Prostate gland (tissue), 2 donors: ENCODE data around the gene WDR31.

ENCODE experiments used
- POLR2A ChIP-seq: fragments of 450-650 bp; IDR thresholded peaks from one replicate; pipeline ENCODE4 v1.6.1; 2016; ENCODE audit warnings: antibody characterized with exemption, mild to moderate bottlenecking
- POLR2AphosphoS5 ChIP-seq: sonication (generic); formaldehyde crosslinking; IDR thresholded peaks from one replicate; pipeline ENCODE4 v1.6.1; 2017; ENCODE audit warnings: antibody characterized with exemption
- TF ChIP-seq, protein P1 (sequence below), 4 experiments: fragments of 200-600 bp in 2 of 4; fragments of 450-650 bp in 2 of 4; sonication (generic) in 2 of 4; IDR thresholded peaks; 1 replicate in 3 of 4; 2 replicates in 1 of 4; pipeline ENCODE4 v1.5.1; 2016 to 2019; ENCODE audit warnings: antibody characterized with exemption in 4 of 4, mild to moderate bottlenecking in 2 of 4, moderate library complexity in 2 of 4

DNA sequence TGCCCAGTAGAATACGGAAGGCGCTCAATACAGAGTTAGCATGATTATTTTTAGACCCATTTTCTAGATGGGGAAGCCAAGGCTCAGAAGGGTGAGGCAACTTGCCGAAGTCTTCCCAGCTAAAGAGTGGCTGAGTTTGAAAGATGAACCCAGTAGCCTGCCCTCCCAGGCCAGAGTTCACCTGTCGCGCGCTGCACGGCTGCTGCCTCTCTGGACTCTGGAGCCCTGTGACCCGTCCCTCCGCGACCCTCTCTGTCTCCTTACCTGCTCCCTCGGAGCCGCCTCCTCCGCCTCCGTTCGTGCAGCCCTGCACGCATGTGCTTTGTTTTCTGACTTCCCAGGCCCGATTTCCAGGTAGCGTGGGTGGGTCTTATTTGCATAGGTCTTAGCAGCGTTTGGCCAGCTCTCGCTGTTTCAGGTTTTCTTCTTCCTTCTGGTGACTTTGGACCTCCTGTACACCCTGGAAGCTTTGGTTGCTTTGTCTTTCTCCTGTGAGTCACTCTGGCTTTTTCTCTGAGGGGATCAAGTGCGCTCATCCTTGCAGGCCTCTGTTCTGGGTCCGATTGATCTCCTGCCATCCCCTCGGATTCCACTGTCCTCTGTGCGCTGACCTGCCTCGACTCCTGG, 37.2 kb downstream of the WDR31 start, which contains the start of gene RNF183:
- TF ChIP-seq, protein P1, sequence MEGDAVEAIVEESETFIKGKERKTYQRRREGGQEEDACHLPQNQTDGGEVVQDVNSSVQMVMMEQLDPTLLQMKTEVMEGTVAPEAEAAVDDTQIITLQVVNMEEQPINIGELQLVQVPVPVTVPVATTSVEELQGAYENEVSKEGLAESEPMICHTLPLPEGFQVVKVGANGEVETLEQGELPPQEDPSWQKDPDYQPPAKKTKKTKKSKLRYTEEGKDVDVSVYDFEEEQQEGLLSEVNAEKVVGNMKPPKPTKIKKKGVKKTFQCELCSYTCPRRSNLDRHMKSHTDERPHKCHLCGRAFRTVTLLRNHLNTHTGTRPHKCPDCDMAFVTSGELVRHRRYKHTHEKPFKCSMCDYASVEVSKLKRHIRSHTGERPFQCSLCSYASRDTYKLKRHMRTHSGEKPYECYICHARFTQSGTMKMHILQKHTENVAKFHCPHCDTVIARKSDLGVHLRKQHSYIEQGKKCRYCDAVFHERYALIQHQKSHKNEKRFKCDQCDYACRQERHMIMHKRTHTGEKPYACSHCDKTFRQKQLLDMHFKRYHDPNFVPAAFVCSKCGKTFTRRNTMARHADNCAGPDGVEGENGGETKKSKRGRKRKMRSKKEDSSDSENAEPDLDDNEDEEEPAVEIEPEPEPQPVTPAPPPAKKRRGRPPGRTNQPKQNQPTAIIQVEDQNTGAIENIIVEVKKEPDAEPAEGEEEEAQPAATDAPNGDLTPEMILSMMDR (IDR thresholded peaks at IDR 0.05), result no peak
- TF ChIP-seq POLR2A (no peak), POLR2AphosphoS5 (no peak)
